Hepatocyte (in vitro differentiated cells): ENCODE measurements around the gene ATF6.

Experiments used
- CTCF ChIP-seq: fragments of 200-600 bp; sonication (generic); IDR thresholded peaks from 2 replicates; pipeline ENCODE4 v1.5.1; 2016; ENCODE audit warnings: antibody characterized with exemption, mild to moderate bottlenecking; ENCODE audit not compliant: poor library complexity
- EZH2 ChIP-seq: fragments of 200-600 bp; sonication (generic); IDR thresholded peaks from 2 replicates; pipeline ENCODE4 v1.6.1; 2016; ENCODE audit warnings: antibody characterized with exemption, mild to moderate bottlenecking, borderline replicate concordance
- EZH2phosphoT487 ChIP-seq: fragments of 200-600 bp; sonication (generic); IDR thresholded peaks from one replicate; pipeline ENCODE4 v1.6.1; 2018; ENCODE audit warnings: antibody characterized with exemption, mild to moderate bottlenecking, low read depth, moderate library complexity; ENCODE audit not compliant: unreplicated experiment, severe bottlenecking

GRCh38 chr1:161866241-161866640, 100.1 kb downstream of the ATF6 start:
- no peak for TF ChIP-seq CTCF
- TF ChIP-seq EZH2phosphoT487: no peak
- TF ChIP-seq EZH2: no peak
